DOHH2 (cell line): ENCODE data around the gene FBN2.

Source experiments
- H3F3A ChIP-seq: fragments of 200-600 bp; sonication (generic), shearing (Covaris generic); 2 replicates; pipeline ENCODE4 v1.6.0; 2016; ENCODE audit warnings: antibody characterized with exemption, mild to moderate bottlenecking; ENCODE audit not compliant: control insufficient read depth, insufficient read depth
- H3K27ac ChIP-seq: fragments of 200-600 bp; sonication (generic); 2 replicates; pipeline ENCODE4 v1.5.1; 2014; ENCODE audit warnings: low read depth, mild to moderate bottlenecking, low read length, moderate library complexity
- H3K27me3 ChIP-seq: fragments of 200-600 bp; sonication (generic); 2 replicates; pipeline ENCODE4 v1.6.1; 2014; ENCODE audit warnings: mild to moderate bottlenecking, low read length, mixed read lengths; ENCODE audit not compliant: control insufficient read depth
- H3K36me3 ChIP-seq: fragments of 200-600 bp; sonication (generic); 2 replicates; pipeline ENCODE4 v1.6.1; 2014; ENCODE audit warnings: mild to moderate bottlenecking, low read length, moderate library complexity, mixed read lengths; ENCODE audit not compliant: control insufficient read depth
- H3K4me1 ChIP-seq: fragments of 200-600 bp; sonication (generic); 2 replicates; pipeline ENCODE4 v1.6.1; 2014; ENCODE audit warnings: mild to moderate bottlenecking, low read length, mixed read lengths; ENCODE audit not compliant: control insufficient read depth
- H3K4me2 ChIP-seq: fragments of 200-600 bp; sonication (generic); 2 replicates; pipeline ENCODE4 v1.6.0; 2014; ENCODE audit warnings: mild to moderate bottlenecking, low read length, moderate library complexity
- H3K4me3 ChIP-seq: fragments of 200-600 bp; sonication (generic); 2 replicates; pipeline ENCODE4 v1.5.1; 2014; ENCODE audit warnings: mild to moderate bottlenecking, low read length, mixed read lengths
- H3K79me2 ChIP-seq: fragments of 200-600 bp; sonication (generic); 2 replicates; pipeline ENCODE4 v1.6.1; 2014; ENCODE audit warnings: mild to moderate bottlenecking, low read length, mixed read lengths; ENCODE audit not compliant: control insufficient read depth
- H3K9me2 ChIP-seq: fragments of 200-600 bp; sonication (generic); replicated peaks from 2 replicates; pipeline ENCODE4 v1.6.1; 2014; ENCODE audit warnings: mild to moderate bottlenecking, low read length, mixed read lengths; ENCODE audit not compliant: control insufficient read depth
- H3K9me3 ChIP-seq: fragments of 200-600 bp; sonication (generic); 2 replicates; pipeline ENCODE4 v1.6.1; 2014; ENCODE audit warnings: antibody characterized with exemption, low read length, mixed read lengths; ENCODE audit not compliant: control insufficient read depth, insufficient read depth
- H4K20me1 ChIP-seq: fragments of 200-600 bp; sonication (generic); 2 replicates; pipeline ENCODE4 v1.6.0; 2014; ENCODE audit warnings: low read depth, mild to moderate bottlenecking, antibody characterized with exemption, low read length, moderate library complexity; ENCODE audit not compliant: control insufficient read depth, insufficient read depth
- CTCF ChIP-seq: fragments of 200-600 bp; sonication (generic); IDR thresholded peaks from one replicate; pipeline ENCODE4 v1.5.1; 2014; ENCODE audit warnings: antibody characterized with exemption, mild to moderate bottlenecking, low read depth, low read length; ENCODE audit not compliant: poor library complexity, severe bottlenecking
- EZH2phosphoT487 ChIP-seq: fragments of 200-600 bp; sonication (generic); IDR thresholded peaks from 2 replicates; pipeline ENCODE4 v1.6.1; 2017; ENCODE audit warnings: borderline replicate concordance, mild to moderate bottlenecking, antibody characterized with exemption, low read length, moderate library complexity, mixed read lengths

FBN2 gene

GRCh38 chr5:128216860-128217531 is 321.0 kb downstream of the FBN2 start:
- Histone ChIP-seq H3K4me1 (no peaks in the 10 kb centered on the region), H3K79me2 (no peaks in the 10 kb centered on the region), H3K4me2 (no peak overlapping the region), H3K9me2 (no peaks in the 10 kb centered on the region), H3K27me3 (no peaks in the 10 kb centered on the region), H3K4me3 (no peak overlapping the region), H3F3A (no peaks in the 10 kb centered on the region), H3K27ac (no peak overlapping the region), H3K9me3 (no peaks in the 10 kb centered on the region), H4K20me1 (no peaks in the 10 kb centered on the region), H3K36me3 (no peaks in the 10 kb centered on the region)
- no peak for TF ChIP-seq CTCF
- no peak for TF ChIP-seq EZH2phosphoT487

DNA sequence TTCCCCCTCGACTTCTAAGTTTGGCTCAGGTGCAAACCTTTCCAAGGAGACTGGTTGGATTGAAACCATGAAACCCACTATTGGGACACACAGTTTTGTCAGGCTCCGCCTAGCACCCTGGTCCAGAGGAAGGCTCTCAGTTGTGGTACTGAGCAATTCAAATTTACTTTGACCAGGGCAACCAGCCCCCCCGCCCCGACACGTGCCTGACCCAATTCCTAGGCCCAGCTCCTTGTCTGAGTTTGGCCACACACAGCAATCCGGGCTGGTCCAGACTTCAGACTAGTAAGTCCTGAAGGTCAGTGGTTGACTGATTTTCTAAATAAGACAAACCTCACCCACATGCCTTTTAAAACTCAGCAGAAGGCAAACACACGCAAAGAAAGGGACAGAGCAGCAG is 321.8 kb downstream of the FBN2 start:
- Histone ChIP-seq H3K27ac (no peak overlapping the region), H3K36me3 (no peaks in the 10 kb centered on the region), H3K9me3 (no peaks in the 10 kb centered on the region), H3K4me3 (no peak overlapping the region), H3K79me2 (no peaks in the 10 kb centered on the region), H3K4me1 (no peaks in the 10 kb centered on the region), H3K9me2 (no peaks in the 10 kb centered on the region), H4K20me1 (no peaks in the 10 kb centered on the region), H3K27me3 (no peaks in the 10 kb centered on the region), H3K4me2 (no peak overlapping the region), H3F3A (no peaks in the 10 kb centered on the region)
- no peak for TF ChIP-seq EZH2phosphoT487
- no peak for TF ChIP-seq CTCF

- H3K79me2 ChIP-seq: no peaks in the 10 kb centered on the region
- H3K4me1 ChIP-seq: no peaks in the 10 kb centered on the region
- no peaks in the 10 kb centered on the region for H3K27me3 ChIP-seq
- no peak for TF ChIP-seq CTCF
- no peak for TF ChIP-seq EZH2phosphoT487
- H4K20me1 ChIP-seq: no peaks in the 10 kb centered on the region
- no peaks in the 10 kb centered on the region for H3K9me3 ChIP-seq
- H3K4me3 ChIP-seq: no peak overlapping the region
- H3K27ac ChIP-seq: no peak overlapping the region
- no peaks in the 10 kb centered on the region for H3K9me2 ChIP-seq
- H3K4me2 ChIP-seq: no peak overlapping the region
- H3F3A ChIP-seq: no peaks in the 10 kb centered on the region
- no peaks in the 10 kb centered on the region for H3K36me3 ChIP-seq
Observed at GRCh38 chr5:128213833-128214232, 324.2 kb downstream of the FBN2 start.
